Peyer's patch (tissue), 4 donors: ENCODE measurements around the gene TMSB15A. TPM values are rescaled to one million over a fixed set of nuclear protein-coding genes. Genes with fewer than 3 reads are reported as not detected.
"Not testable (repeated sequence)": the region's sequence is repeated elsewhere in the genome, so short reads cannot be mapped to it uniquely, and the experiment has no call there.

ENCODE experiments used
- DNase-seq, 3 donors: peaks; one replicate each; pipeline ENCODE4 v3.0.0-alpha.2; 2017 to 2019
- H3K27ac ChIP-seq, 4 donors: fragments of 200-600 bp; sonication (generic); one replicate each; pipeline ENCODE4 v1.5.1; 2016 to 2019
- H3K27me3 ChIP-seq, 2 donors: fragments of 200-600 bp; sonication (generic); one replicate each; pipeline ENCODE4 v1.5.1; 2019
- H3K36me3 ChIP-seq, 3 donors: fragments of 200-600 bp; sonication (generic); one replicate each; pipeline ENCODE4 v1.5.1; 2016 to 2019
- H3K4me1 ChIP-seq, 4 donors: fragments of 200-600 bp; sonication (generic); one replicate each; pipeline ENCODE4 v1.5.1; 2016 to 2019
- H3K4me3 ChIP-seq, 4 donors: fragments of 200-600 bp; sonication (generic); 1 replicate in 3 of 4; 2 replicates in 1 of 4; pipeline ENCODE4 v1.5.1; 2016 to 2019; ENCODE audit warnings: mild to moderate bottlenecking in 1 of 4
- H3K9me3 ChIP-seq, 4 donors: fragments of 200-600 bp; sonication (generic); one replicate each; pipeline ENCODE4 v1.5.1; 2016 to 2019; ENCODE audit warnings: mild to moderate bottlenecking in 1 of 4
- POLR2A ChIP-seq, 2 donors: fragments of 450-650 bp; IDR thresholded peaks; one replicate each; pipeline ENCODE4 v1.5.1; 2017; ENCODE audit warnings: antibody characterized with exemption in 2 of 2, mild to moderate bottlenecking in 2 of 2, moderate library complexity in 2 of 2
- total RNA-seq, 4 donors: library from RNA; depleted of rRNA; stranded (reverse); fragments of >200 nt; gene quantifications; one replicate each; pipeline ENCODE4 v1.1.0, GENCODE V29; 2016
- TF ChIP-seq, protein P1 (sequence below), 6 experiments: fragments of 450-650 bp in 4 of 6; fragments of 200-600 bp in 2 of 6; sonication (generic) in 1 of 6; IDR thresholded peaks; one replicate each; pipeline ENCODE4 v1.5.1; 2017 to 2019; ENCODE audit warnings: antibody characterized with exemption in 6 of 6, mild to moderate bottlenecking in 3 of 6, moderate library complexity in 1 of 6

Gene TMSB15A
- total RNA-seq, 4 donors from 2014 or later: not detected

DNA sequence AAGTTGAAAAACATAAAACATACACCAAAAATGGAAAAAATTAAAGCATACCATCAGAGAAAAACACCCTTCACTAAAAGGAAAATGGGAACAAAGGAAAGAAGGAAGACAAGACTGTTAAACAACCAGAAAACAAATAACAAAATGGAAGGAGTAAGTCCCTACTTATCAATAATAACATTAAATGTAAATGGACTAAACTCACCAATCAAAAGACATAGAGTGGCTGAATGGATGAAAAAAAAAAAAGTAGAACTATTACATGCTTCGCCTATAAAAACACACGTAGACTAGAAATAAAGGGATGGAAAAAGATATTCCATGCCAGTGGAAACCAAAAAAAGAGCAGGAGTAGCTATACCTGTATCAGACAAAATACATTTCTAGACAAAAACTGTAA, 19.4 kb upstream of the TMSB15A start:
- H3K9me3 ChIP-seq: no peaks in the 10 kb centered on the region
- H3K36me3 ChIP-seq: no peaks in the 10 kb centered on the region
- no peaks in the 10 kb centered on the region for H3K27me3 ChIP-seq
- H3K4me3 ChIP-seq: no peak overlapping the region
- no peak for DNase-seq
- H3K27ac ChIP-seq: no peak overlapping the region
- H3K4me1 ChIP-seq: no peaks in the 10 kb centered on the region
- no peak for TF ChIP-seq POLR2A (IDR thresholded peaks at IDR 0.05)
- TF ChIP-seq, protein P1, sequence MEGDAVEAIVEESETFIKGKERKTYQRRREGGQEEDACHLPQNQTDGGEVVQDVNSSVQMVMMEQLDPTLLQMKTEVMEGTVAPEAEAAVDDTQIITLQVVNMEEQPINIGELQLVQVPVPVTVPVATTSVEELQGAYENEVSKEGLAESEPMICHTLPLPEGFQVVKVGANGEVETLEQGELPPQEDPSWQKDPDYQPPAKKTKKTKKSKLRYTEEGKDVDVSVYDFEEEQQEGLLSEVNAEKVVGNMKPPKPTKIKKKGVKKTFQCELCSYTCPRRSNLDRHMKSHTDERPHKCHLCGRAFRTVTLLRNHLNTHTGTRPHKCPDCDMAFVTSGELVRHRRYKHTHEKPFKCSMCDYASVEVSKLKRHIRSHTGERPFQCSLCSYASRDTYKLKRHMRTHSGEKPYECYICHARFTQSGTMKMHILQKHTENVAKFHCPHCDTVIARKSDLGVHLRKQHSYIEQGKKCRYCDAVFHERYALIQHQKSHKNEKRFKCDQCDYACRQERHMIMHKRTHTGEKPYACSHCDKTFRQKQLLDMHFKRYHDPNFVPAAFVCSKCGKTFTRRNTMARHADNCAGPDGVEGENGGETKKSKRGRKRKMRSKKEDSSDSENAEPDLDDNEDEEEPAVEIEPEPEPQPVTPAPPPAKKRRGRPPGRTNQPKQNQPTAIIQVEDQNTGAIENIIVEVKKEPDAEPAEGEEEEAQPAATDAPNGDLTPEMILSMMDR (IDR thresholded peaks at IDR 0.05): no peak

DNA sequence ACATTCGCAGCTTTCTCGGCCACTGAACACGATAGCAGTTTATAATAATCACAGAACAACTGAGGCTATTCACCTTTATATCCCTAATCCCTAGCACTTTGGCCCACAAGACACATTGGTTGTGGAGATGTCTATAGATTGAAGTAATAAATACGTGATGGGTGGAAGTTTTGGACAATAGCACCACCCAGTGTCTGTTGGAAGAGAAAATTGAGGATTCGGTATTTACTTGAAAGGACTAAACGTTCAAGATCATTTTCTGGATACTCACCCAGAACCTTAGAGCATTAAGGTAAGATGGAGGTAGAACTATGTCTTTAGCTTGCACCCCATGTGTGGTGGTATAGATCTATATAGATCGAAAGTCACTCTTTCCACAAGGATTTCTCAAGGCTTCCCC, 787 bp upstream of the TMSB15A start:
- H3K4me3 ChIP-seq: no peak overlapping the region
- TF ChIP-seq POLR2A (IDR thresholded peaks at IDR 0.05): no peak
- TF ChIP-seq, protein P1 (IDR thresholded peaks at IDR 0.05): peak in 1 of 6 experiments; percentile 11
- no peak for DNase-seq

DNA sequence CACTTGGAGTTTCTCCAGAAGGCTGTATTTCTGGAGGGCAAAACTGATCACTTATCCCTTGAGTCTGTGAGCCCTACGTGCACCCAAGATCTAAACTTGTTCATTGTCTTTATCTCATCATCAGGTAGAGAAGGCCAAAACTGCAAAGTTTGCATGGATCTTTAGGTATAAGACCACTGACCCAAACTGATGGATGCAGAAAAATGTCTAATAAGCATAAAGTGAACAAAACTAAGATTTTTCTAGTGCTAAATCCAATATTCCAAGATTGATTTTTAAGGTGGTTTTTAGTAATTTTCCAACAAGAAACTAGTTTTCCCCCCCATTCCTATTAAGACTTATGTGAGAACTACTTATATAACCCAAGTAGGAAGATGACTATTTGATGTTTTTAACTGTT, 2.0 kb downstream of the TMSB15A start:
- TF ChIP-seq POLR2A (IDR thresholded peaks at IDR 0.05): no peak
- TF ChIP-seq, protein P1 (IDR thresholded peaks at IDR 0.05): no peak
- Histone ChIP-seq H3K27me3 (no peaks in the 10 kb centered on the region), H3K4me3 (no peak overlapping the region), H3K9me3 (no peaks in the 10 kb centered on the region), H3K27ac (no peak overlapping the region), H3K4me1 (no peaks in the 10 kb centered on the region), H3K36me3 (no peaks in the 10 kb centered on the region)
- no peak for DNase-seq

More for the DNA sequence above, 787 bp upstream of the TMSB15A start:
- Histone ChIP-seq H3K4me1 (no peaks in the 10 kb centered on the region), H3K27me3 (no peaks in the 10 kb centered on the region), H3K36me3 (no peaks in the 10 kb centered on the region), H3K9me3 (no peaks in the 10 kb centered on the region), H3K27ac (no peak overlapping the region)

DNA sequence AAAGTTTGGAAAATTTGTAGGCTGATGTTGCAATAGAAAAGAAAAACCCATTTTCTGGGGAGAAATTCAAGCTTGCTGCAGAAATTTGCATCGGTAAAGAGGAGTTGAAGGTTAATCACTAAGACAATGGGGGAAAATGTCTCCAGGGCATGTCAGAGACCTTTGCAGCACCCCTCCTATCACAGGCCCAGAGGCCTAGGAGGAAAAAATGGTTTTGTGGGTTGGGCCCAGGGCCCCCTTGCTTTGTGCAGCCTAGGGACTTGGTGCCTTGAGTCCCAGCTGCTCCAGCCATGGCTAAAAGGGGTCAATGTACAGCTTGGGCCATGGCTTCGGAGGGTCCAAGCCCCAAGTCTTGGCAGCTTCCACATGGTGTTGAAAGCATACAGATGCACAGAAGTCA, 17.8 kb downstream of the TMSB15A start:
- TF ChIP-seq, protein P1 (IDR thresholded peaks at IDR 0.05): no peak
- no peak for TF ChIP-seq POLR2A (IDR thresholded peaks at IDR 0.05)
- Histone ChIP-seq H3K27ac (no peak overlapping the region), H3K27me3 (no peaks in the 10 kb centered on the region), H3K4me3 (no peak overlapping the region), H3K9me3 (no peaks in the 10 kb centered on the region), H3K4me1 (no peaks in the 10 kb centered on the region), H3K36me3 (no peaks in the 10 kb centered on the region)
- no peak for DNase-seq

DNA sequence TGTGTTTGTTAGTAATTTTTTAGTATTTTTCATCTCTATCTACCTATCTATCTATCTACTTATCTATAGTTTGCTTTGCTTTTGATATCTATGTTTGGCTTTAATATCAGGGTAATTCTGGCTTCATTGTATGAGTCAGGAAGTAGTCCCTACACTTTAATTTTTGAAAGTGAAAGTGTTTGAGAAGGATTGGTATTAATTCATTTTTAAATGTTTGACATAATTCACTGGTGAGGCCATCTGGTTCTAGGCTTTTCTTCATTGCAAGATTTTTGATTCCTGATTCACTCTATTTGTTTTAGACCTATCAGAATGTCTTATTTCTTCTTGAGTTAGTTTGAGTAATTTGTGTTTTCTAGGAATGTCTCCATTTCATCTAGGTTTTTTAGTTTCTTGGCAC, 24.8 kb downstream of the TMSB15A start:
- Histone ChIP-seq H3K9me3 (no peaks in the 10 kb centered on the region), H3K27me3 (no peaks in the 10 kb centered on the region), H3K27ac (no peak overlapping the region), H3K36me3 (no peaks in the 10 kb centered on the region), H3K4me1 (no peaks in the 10 kb centered on the region), H3K4me3 (no peak overlapping the region)
- DNase-seq: no peak
- TF ChIP-seq POLR2A (IDR thresholded peaks at IDR 0.05): no peak
- TF ChIP-seq, protein P1 (IDR thresholded peaks at IDR 0.05): no peak

DNA sequence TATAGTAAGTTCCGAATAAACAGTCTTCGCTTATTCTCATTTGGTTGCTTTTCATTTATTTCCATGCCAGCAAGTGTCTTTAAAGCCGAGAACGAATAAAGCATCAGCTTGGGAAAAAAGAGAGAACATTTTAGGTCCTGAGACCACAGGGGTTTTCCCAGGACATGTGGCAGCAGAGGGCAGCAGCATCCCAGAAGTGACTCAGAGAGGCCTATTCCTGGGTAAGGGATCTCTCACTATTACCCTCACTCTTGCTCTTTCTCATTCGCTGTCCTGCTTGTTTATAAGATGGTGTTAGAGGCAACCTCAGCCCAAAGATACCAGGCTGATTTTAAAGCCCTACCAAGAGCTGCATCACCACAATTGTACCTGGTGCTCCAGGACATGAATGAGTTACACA, 37.8 kb downstream of the TMSB15A start:
- not testable (repeated sequence) for H3K4me1 ChIP-seq, H3K4me3 ChIP-seq, H3K9me3 ChIP-seq, H3K36me3 ChIP-seq, H3K27me3 ChIP-seq, DNase-seq, H3K27ac ChIP-seq

DNA sequence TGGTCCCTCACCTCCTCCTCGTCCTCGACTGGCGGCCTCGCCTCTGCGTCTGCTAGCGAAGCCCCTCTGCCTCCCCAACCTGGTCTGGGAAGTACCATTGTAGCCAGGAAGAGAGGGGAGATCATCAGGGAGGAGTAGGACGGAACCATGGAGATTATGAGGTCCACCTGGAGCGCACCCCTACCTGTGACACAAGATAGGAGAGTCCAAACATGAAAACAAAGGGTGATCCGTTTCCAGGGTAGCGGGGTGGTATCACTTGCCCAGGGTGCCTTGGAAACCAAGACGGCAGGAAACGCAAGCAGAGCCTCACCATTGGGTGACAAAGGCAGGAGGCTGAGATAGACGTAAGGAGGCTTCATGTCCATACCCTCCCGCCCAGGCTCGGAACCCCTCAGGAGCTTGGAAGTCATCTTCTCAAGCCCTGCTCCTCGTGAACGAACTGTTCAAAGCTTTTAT, 44.7 kb downstream of the TMSB15A start, which contains the start of gene TCP11X2:
Gene TCP11X2, minus strand, starts transcription at position 51 of the 459 bp plus-strand sequence.
- not testable (repeated sequence) for H3K27ac ChIP-seq, H3K4me3 ChIP-seq, H3K9me3 ChIP-seq, H3K36me3 ChIP-seq, DNase-seq, H3K4me1 ChIP-seq, H3K27me3 ChIP-seq

DNA sequence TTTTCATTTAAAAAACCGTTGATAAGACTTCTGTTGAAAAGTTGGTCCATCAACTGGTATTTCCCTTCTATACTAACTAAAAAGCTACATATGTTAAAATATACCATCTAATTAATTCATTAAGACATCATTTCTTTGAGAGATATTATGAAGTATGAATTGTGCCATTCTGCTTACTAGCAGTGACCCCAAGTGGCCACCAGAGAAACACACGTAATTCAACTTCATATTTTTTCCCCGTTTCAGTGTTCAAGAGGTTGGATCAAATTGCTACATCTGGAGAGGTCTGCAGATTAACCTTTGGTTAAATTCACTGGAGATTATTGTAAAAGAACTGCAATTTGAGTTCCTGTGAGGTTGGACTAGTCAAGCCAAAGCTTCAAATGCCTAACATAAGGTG, 46.3 kb downstream of the TMSB15A start:
- not testable (repeated sequence) for H3K9me3 ChIP-seq, H3K27ac ChIP-seq, H3K4me3 ChIP-seq, H3K27me3 ChIP-seq, DNase-seq, H3K4me1 ChIP-seq, H3K36me3 ChIP-seq
